GM12875 (cell line): ENCODE data around the gene TNS4.

Experiments used
- H3K4me3 ChIP-seq: one replicate; pipeline ENCODE4 v1.5.1; 2011; ENCODE audit warnings: low read depth, low read length, control low read depth
- TF ChIP-seq, protein P1 (sequence below): IDR thresholded peaks from 2 replicates; pipeline ENCODE4 v1.5.1; 2011; ENCODE audit warnings: low read depth, mild to moderate bottlenecking, control low read depth, inconsistent platforms, low read length, moderate library complexity, borderline replicate concordance; ENCODE audit not compliant: insufficient read depth

The TNS4 gene

GRCh38 chr17:40545660-40546059 lies 44.2 kb upstream of the TNS4 start:
- TF ChIP-seq, protein P1, sequence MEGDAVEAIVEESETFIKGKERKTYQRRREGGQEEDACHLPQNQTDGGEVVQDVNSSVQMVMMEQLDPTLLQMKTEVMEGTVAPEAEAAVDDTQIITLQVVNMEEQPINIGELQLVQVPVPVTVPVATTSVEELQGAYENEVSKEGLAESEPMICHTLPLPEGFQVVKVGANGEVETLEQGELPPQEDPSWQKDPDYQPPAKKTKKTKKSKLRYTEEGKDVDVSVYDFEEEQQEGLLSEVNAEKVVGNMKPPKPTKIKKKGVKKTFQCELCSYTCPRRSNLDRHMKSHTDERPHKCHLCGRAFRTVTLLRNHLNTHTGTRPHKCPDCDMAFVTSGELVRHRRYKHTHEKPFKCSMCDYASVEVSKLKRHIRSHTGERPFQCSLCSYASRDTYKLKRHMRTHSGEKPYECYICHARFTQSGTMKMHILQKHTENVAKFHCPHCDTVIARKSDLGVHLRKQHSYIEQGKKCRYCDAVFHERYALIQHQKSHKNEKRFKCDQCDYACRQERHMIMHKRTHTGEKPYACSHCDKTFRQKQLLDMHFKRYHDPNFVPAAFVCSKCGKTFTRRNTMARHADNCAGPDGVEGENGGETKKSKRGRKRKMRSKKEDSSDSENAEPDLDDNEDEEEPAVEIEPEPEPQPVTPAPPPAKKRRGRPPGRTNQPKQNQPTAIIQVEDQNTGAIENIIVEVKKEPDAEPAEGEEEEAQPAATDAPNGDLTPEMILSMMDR: no peak
- no peak overlapping the region for H3K4me3 ChIP-seq

DNA sequence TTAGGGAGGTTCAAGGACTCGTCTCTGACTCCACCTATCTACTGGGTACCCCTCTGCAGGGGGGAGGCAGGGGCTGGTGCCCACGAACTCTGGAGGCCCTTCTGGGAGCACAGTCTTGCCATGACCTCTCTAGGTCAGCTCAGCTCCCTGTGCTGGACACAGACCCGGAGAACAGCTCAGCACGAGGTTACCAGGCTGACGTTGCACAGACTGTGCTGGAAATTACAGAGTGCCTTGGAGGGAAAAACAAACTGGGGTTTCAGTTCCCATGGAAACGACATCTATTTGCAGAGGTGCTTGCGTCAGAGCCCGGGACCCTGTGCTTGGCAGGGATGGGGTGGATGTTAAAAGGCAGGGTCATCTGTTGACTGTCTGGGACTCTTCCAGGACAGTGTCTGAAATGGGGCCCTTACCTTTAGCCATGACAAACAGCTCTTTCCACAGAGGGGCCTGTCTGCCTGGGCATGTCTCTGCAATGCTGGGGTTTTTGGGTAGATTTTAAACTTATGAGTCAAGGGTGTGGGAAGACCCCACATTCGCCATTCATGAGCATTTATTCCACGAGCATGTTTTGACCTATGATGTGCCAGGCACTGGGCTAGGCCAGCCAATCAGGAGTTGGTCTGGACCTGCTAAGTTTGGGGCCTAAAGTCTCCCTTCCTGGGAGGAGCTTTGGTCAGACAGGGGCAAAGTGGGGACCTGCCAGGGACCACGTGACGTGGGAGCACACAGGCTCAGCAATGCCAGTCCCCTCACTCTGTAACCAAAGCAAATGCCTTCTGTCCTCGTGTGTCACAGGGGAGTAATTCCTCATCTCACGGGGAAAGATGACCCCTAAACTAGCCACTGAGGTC lies 41.4 kb upstream of the TNS4 start:
- TF ChIP-seq, protein P1: no peak
- H3K4me3 ChIP-seq: no peak overlapping the region

DNA sequence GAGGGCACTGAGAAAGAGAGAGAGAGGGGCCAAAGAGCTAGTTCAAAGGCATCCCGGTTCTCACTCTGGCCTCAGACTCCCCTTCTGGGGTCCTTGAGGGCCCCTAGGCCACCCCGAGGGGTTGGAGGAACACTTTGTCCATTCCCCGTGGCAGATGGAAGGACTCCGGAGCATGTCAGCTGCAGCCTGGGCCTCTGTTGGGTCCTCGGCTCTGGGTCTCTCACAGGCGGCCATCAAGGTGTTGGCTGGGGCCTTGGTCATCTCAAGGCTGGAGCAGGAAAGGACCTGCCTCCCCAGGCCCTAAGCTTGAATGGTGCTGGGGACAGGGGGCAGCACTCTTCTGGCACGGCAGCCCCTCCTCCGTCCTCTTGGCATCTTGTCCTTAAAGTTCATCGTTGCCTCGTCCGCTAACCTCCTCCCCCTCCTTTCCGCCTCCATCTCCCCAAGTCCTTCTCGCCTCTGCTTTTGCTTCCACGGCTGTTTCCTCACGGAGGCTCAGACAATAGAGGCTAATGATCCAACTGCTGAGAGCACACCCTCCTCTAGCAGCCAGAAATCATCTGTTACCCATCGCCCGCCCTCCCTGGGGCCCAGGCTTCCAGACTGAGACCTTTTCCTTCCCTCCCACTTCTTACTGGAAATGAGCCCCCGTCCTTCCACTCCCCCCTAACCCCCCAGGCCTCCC lies 40.6 kb upstream of the TNS4 start:
- no peak overlapping the region for H3K4me3 ChIP-seq
- TF ChIP-seq, protein P1: no peak

DNA sequence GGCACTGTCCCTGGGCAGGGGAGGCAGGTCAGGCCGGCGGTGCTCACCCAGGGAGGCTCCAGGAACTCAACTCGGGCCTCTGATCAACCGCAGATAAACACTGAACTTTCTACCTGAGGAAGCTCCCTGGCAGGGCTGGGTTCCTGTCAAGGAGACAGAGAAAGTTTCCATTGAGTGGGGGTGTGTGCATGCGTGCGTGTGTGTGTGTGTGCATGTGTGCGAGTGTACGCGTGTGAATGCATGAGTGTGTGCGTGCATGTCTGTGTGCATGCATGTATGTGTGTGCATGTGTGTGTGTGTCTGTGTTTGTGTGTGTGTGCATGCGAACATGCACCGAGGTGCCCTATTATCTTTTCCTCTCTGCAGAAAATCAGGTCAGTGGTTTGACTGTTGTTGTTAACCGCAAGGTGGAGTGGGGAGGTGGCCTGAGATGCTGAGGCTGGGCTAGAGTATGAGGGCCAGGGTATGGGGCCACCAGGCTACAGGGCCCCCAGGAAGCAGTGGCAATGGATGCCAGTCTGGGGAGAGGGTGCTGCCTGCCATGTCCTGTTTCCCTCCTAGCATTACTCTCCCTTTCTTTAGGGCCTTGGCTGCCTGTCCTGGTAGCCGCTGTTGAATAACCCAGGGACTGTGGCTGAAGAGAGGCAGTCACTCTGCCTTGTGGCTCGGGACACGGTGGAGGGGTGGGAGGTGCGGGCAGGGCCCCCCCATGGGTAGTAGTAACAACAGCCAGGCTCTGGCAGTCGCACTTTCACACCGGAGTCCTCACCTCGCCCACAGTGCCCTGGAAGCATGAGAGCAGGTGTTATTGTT lies 39.8 kb upstream of the TNS4 start:
- TF ChIP-seq, protein P1: no peak
- H3K4me3 ChIP-seq: no peak overlapping the region

DNA sequence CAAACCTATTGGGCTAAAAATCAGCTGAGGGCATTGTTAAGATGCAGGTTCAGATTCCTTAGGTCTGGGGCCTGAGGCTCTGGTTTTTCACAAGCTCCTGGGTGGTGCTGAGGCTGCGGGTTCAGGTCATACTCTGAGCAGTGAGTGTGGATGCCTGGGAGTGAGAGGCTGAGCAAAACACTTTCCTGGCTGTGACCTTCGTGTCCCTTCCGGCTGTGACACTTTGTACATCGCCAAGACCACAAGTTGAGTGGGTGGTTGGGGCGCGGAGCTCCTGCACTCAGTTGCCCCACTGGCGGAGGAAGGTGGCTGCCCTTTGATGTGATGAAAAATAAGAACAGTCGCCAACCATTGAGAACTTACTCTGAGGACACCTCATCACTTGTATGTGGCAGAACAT lies 39.0 kb upstream of the TNS4 start:
- H3K4me3 ChIP-seq: no peak overlapping the region
- TF ChIP-seq, protein P1: no peak

GRCh38 chr17:40539711-40540411 lies 38.4 kb upstream of the TNS4 start:
- no peak overlapping the region for H3K4me3 ChIP-seq
- TF ChIP-seq, protein P1: no peak
